ENCODE results near the gene SGSH.

Gene SGSH

DNA sequence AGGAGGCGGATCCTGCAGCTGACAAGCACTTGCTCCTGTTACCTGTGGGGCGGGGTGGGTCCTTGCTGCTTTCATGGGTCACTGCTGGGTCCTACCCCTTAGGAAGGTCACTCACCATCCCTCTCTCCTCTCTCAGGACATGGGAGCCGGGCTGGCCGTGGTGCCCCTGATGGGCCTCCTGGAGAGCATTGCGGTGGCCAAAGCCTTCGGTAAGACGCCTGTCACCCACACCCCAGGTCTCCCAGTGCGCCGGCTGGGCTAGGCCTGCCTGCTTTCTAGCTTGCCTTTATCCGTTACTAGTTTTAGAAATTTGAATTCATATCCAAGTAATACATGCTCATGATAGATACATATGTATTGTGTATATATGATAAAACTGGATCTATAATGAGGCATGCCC, 17.3 kb upstream of the SGSH start:
- intact Hi-C loops (cut with DNase I) = no loop called here
- DNase-seq = no peak

DNA sequence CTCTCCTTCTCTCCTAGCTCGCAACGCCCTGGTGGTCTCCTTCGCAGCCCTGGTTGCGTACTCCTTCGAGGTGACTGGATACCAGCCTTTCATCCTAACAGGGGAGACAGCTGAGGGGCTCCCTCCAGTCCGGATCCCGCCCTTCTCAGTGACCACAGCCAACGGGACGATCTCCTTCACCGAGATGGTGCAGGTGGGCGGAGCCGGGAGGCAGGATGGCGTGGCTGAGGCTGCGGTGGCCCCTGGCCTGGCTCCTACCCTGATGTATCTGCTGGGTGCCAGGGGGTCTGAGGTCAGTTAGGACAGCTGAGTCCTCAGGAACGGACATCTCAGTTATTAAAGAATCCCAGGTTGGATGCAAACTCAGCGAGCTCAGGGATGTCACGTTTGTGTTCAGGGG, 16.8 kb upstream of the SGSH start:
- intact Hi-C loops (cut with DNase I) = no loop called here
- no peak for DNase-seq

DNA sequence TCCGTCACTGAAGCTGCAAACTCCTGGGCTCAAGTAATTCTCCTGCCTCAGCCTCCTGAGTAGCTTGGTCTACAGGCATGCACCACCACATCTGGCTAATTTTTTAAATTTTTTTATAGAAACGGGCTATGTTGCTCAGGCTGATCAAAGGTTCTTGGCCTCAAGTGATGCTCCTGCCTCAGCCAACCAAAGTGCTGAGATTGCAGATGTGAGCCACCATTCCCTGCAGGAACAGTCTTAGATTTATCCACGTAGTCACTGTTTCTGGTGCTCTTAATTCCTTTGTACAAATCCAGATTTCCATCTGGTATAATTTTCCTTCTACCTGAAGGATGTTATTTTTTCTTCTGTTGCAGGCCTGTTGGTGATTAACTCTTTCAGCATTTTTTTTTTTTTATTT, 13.1 kb upstream of the SGSH start:
- intact Hi-C loops (cut with DNase I) = no loop called here
- no peak for DNase-seq

DNA sequence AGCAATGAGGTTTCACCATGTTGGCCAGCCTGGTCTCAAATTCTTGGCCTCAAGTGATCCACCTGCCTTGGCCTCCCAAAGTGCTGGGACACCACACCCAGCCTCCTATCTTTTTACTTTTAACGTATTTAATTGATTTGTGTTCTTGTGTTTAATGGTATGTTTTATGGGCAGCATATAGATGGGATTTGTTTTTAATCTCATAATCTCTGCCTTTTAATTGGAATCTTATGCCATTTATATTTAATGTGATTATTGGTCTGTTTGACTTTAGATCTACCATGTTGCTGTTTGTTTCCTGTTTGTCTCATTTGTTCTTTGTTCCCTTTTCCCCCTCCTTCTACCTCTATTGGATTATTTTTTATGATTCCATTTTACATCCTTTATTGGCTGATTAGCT, 12.3 kb upstream of the SGSH start:
- no peak for DNase-seq
- intact Hi-C loops (cut with DNase I) = no loop called here

DNA sequence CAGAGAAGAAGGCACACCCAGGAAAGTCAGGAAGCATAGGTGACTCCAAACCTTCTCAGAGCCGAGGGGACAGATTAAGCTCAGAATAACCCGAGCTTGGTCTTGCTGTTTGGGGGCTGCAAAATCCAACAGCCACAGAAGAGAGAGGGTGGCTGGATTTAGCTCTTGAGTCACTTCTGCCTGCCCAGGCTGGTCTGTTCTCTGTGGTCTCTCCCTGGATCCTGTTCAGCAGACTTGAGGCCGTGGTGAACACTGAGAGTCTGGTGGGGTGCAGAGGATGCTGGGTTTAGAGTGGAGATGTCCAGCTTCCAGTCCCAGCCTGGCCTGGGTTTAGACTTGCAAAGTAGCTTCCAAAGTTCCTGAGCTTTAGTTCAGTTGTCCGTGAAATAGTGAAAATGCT, 8.9 kb upstream of the SGSH start:
- intact Hi-C loops (cut with DNase I) = no loop called here
- DNase-seq = no peak

DNA sequence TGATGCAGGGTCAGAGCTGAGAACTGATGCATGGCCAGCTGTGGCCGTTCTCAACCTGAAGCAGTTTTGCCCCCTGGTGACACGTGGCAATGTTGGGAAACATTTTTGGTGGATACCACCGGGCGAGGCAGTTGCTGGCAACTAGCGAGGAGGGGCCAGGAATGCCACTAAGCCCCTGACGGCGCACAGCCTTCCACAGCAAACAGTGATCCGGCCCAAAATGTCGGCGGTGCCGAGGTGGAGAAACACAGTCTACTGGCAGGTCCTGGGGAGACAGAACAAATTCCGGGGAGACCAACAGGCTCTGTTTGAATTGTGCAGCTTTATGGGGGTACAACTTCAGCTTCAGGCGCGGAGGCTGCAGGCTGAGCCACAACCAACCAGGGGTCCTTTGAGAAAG, 8.3 kb upstream of the SGSH start:
- intact Hi-C loops (cut with DNase I) = no loop called here
- DNase-seq = no peak

DNA sequence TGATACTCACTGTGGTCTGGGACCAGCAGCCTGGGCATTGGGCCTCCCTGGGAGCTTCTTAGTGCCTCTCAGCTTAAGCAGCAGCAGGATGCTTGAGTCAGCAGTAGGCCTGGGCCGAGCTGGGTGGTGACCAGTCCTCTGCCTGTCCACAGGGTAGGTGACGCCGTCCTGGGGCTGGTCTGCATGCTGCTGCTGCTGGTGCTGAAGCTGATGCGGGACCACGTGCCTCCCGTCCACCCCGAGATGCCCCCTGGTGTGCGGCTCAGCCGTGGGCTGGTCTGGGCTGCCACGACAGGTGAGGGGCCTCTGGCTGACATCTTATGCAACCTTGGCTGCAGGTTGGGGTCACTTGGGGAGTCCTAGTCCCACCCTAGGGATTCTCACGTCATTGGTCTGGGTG, 7.5 kb upstream of the SGSH start:
- no peak for DNase-seq

DNA sequence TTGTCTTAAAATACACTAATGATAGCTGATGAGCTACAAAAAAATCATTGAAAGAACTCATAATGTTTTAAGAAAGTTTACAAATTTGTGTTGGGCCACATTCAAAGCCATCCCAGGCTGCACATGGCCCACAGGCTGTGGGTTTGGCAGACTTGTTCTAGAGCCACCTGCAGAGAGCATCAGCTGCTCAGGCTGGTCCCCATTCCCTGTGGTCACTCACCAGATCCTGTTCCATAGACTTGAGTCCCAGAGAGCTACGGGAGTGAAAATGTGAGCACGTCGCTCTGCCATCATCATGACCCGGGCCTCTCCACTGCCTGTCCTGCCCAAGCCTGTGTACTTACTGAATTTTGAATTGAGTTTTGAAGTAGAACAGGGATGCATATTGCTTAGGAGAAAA, 7.0 kb upstream of the SGSH start:
- intact Hi-C loops (cut with DNase I) = no loop called here
- DNase-seq = no peak

More for the DNA sequence above, 7.5 kb upstream of the SGSH start:
- intact Hi-C loops (cut with DNase I) = no loop called here

DNA sequence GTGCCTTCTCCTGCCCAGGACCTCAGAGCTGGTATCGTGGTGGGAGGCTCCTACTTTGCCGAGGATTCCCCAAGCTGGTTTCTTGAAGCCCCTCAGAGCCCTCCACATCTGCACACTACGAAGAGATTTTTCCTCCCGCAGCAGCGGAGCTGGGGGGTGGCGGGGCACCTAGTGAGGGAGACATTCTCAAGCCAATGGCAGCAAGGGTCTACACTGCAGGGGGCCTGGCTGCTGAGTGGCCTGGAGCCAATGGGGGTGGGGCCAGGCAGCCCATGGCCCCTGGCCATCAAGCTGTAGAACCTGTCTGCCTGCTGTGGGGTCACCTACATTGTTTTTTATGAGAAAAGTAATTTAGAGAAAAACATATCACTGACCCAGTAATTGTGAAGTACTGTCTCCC, 5.1 kb upstream of the SGSH start:
- DNase-seq = no peak
- intact Hi-C loops (cut with DNase I) = no loop called here

DNA sequence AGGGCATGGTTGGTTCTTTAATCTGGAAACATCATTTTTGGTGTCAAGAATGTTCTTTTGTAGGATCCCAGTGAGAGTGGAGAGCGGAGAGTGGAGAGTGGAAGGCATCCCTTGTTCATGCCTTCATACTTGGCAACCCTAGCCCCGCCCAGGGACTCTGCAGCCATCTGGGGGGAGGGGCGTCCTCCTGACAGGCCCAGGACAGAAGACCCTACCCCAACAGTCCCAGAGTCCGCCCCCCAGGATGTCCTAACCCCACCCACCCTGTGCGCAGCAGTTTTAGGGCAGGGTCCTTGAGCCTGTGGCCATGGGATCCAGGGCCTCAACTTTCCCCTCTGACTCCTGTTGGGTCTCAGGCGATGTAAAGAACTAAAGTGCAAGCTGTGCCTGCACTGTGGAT, 4.5 kb upstream of the SGSH start:
- DNase-seq = no peak
- intact Hi-C loops (cut with DNase I) = no loop called here

DNA sequence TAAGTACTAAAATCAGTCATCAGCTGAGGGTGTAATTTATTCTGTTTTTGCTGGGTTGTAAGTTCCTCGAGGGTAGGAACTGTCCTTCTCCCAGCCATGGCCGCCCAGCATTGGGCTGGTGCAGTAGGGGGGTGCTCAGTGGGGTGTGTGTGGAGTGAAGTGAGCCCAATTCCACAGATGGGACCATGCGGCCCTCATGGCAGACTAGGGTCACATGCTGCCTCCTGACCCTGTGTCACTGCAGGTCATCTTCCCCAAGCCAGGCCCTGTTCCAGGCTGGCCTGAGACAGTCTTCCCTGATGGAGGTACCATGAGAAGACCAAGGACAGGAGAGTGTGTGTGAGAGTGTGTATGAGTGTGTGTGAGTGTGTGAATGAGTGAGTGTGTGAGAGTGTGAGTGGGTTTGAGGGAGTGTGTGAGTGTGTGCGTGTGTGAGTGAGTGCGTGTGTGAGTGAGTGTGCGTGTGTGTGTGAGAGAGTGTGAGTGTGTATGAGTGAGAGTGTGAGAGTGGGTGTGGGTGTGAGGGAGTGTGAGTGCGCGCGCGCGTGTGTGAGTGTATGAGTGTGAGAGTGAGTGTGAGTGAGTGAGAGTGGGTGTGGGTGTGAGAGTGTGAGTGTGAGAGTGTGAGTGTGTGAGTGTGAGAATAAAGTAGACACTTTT, 3.8 kb upstream of the SGSH start:
- DNase-seq = no peak
- intact Hi-C loops (cut with DNase I) = no loop called here

DNA sequence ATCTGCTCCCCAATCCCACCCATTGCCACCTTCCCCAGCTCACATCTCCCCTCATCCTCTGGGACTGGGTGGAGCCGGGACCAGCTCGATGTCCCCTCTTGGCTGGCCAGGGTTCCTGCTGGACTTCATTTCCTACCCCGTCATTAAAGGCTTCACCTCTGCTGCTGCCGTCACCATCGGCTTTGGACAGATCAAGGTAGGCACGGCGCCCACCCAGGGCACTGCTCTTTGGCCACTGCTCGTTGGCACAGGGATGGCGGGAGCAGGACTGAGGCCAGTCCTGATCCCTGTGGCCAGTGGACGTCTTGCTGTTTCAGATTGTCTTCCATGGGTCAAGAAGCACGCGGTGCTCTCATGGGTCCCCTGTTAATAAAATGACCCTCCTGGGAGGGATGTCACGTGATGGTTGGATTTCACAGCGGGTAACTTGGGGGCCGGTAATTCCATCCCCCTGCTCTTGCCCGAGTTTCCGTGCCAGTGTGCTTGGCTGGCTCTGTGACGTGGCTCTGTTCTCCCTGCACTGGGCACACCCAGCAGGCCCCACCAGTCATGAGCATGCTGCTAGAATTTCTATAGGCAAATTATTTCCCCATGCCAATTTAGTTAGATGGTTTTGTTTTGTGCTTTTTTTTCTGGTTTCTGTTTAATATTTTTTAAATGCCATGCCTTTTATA, 3.1 kb upstream of the SGSH start:
- intact Hi-C loops (cut with DNase I) = no loop called here

DNA sequence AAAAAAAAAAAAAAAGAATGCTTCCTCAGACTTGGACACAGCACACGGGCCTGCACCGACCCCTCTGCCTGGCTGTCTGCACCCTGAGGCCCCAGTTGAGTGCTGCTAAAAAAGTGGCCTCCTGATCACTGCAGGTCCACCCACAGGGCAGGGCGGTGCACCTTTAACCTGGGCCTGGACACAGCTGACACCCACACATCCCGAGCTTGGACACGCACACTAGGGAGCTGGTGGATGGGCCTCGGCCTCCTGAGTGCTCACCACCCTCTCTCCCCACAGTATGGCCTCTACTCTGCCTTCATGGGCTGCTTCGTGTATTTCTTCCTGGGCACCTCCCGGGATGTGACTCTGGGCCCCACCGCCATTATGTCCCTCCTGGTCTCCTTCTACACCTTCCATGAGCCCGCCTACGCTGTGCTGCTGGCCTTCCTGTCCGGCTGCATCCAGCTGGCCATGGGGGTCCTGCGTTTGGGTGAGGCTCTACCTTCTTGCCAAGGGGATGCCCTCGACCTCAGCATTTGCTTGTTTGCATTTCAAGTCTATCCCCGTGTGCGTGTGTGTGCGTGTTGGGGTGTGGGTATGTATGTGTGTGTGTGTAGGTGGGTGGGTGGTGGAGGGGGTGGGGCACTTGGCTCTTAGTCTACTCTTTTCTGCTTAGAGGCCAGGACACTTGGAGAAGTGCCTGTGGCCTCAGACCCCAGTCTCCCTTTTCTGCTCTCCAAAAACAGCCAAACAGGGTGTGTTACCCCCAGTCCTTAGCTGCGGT, 2.4 kb upstream of the SGSH start:
- intact Hi-C loops (cut with DNase I) = no loop called here
- no peak for DNase-seq

More for the DNA sequence above, 3.1 kb upstream of the SGSH start:
- DNase-seq = no peak

DNA sequence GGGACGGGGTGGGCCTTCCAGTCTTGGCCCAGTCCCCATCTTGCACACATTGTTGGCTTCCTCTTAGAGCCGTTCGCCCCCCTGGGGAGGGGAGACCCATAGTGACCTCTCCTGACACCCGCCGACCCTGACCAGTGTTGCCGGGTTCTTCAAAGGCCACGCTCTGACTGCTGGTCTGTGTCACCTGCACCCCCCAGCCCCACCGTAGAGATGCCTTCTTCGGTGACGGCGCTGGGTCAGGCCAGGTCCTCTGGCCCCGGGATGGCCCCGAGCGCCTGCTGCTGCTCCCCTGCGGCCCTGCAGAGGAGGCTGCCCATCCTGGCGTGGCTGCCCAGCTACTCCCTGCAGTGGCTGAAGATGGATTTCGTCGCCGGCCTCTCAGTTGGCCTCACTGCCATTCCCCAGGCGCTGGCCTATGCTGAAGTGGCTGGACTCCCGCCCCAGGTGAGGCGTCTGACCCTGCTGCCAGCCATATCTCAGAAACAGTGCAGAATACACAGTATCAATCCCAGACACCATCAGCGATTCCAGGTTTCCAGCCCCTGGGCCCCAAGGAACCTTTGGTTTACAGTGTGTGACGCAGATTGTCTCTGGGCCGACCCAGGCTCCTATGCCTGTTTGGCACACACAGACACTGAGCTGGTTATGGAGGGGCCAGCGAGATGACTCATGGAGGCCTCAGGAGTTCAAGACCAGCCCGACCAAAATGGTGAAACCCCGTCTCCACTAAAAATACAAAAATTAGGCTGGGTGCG, 1.4 kb upstream of the SGSH start:
- no peak for DNase-seq
- intact Hi-C loops (cut with DNase I) = loop anchor here (2.0 kb wide), 1 partner anchor 75 kb away; the partner anchor contains the start of gene EIF4A3

DNA sequence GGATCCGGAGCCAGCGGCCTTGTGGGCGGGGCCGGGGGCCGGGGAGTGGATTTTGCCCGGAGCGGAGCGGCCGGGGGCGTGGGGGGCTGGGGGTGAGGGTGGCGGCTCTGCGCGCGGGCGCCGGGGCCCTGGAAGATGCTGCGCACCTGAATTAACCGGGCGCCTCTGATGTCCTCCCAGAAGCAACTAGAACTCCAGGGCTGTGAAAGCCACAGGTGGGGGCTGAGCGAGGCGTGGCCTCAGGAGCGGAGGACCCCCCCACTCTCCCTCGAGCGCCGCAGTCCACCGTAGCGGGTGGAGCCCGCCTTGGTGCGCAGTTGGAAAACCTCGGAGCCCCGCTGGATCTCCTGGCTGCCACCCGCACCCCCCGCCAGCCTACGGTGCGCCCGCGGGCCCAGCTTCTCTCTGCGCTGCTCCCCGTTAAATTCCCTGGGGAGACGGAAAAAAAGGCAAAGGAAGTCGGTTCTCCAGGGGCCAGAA, 643 bp upstream of the SGSH start:
- DNase-seq = peak in 40 of 42 donors; percentile 13 to 79 (median 50)
- intact Hi-C loops (cut with DNase I) = loop anchor here (2.0 kb wide), 1 partner anchor 74 kb away; the partner anchor contains the start of gene EIF4A3

DNA sequence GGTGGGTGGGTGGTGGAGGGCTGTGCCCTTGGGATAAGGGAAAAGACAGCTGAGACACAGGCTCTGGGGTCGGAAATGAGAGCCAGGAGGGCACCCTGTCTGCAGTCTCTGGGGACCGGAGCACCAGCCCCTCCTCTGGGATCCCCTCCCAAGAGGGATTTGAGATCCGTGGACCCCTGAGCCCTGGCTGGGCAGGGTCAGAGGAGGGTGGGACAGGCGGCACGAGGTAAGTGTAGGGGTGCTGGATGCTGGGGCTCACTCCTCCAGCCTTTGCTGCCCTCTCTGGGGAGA, 425 bp downstream of the SGSH start:
- DNase-seq = no peak
- intact Hi-C loops (cut with DNase I) = loop anchor here (2.0 kb wide), 1 partner anchor 73 kb away; the partner anchor contains the start of gene EIF4A3

DNA sequence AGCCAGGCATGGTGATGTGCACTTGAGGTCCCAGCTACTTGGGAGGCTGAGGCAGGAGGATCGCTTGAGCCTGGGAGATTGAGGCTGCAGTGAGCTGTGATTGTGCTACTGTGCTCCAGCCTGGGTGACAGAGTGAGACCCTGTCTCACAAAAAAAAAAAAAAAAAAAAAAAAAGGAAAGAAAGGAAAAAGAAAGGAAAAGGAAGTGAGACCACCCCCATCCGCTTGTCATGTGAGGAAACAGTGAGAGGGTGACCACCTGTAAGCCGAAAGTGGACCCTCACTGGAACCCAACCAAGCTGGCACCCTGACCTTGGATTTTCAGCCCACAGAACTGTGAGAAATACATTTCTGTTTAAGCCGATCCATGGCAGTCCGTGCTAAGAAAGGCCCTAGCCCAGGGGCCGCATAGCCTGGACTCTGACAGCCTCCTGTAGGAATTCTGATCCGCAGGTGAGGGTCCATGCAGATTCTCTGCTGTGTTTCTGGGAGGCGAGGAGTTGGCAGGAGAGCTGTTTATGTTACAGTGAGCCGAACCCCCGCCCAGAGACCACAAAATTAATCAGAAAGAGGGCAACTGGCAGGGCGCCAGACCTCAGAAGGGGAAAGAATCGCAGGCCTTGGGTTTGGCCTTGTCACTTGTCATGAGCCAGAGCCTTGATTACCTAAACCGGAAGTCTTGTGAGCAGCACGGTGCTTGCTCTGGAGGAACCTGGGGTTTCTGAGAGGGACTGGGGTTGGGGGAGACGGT, 945 bp downstream of the SGSH start:
- DNase-seq = peak in 24 of 42 donors; percentile 13 to 62 (median 35)
- intact Hi-C loops (cut with DNase I) = no loop called here

DNA sequence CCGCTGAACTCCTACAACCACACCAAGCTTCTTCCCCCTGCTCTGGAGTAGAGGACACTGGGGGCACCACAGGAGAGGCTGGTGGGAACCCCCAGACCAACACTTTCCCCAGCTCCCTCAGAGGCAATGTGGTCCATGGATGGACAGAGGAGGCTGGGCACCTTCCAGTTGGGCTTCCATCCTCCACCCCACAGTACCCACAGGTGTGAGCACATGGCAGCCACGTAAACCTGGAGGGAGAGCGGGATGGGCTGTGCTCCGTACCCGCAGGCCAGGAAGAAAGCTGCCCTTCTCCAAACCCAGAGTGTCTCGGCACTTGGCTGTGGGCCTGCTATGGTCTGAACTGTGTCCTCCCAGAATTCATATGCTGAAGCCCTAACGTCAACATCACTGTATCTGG, 1.7 kb downstream of the SGSH start:
- intact Hi-C loops (cut with DNase I) = no loop called here
- no peak for DNase-seq
